ENCODE results near the gene KPNA3. TPM values are rescaled to one million over a fixed set of nuclear protein-coding genes. Genes with fewer than 3 reads are reported as not detected.

Gene KPNA3
- 10 to 100 TPM; 10.8 to 30.9 (median 23.9) TPM for total RNA-seq
- 10 to 100 TPM in 1 of 2 donors, 1 to 10 TPM in 1; 9.1 to 17.5 TPM for polyA plus RNA-seq
- long read RNA-seq, donor 1, full-length matches to known transcripts: 143 of 161 reads
- long read RNA-seq, donor 1, partial matches to known transcripts: 11 of 161 reads
- long read RNA-seq, donor 1, other reads (novel, unspliced or antisense): 7 of 161 reads
- long read RNA-seq, donor 2, full-length matches to known transcripts: 4 of 4 reads
- long read RNA-seq, donor 2, partial matches to known transcripts: 0 of 4 reads
- long read RNA-seq, donor 2, other reads (novel, unspliced or antisense): 0 of 4 reads
- long read RNA-seq, donor 3, full-length matches to known transcripts: 37 of 42 reads
- long read RNA-seq, donor 3, partial matches to known transcripts: 2 of 42 reads
- long read RNA-seq, donor 3, other reads (novel, unspliced or antisense): 3 of 42 reads

GRCh38 chr13:49792550-49793324 lies at the start of gene KPNA3:
Gene KPNA3, minus strand, starts transcription at chr13:49792682. Its CDS starts 176 bp downstream, at chr13:49792506.
- TF ChIP-seq CTCF (IDR thresholded peaks at IDR 0.05): peak in 1 of 3 donors; percentile 10
- no peak for TF ChIP-seq POLR2A (IDR thresholded peaks at IDR 0.05)
- Histone ChIP-seq H3K27ac (peak within 1 kb of the TSS; percentile 76 to 92), H3K9me3 (no peaks in the 10 kb centered on the region), H3K4me1 (ENCODE audit: insufficient read depth) (peaks cover 5% of the 10 kb centered on the region), H3K36me3 (no peaks in the 10 kb centered on the region), H3K4me3 (peak within 1 kb of the TSS; percentile 71), H3K27me3 (no peaks in the 10 kb centered on the region)
- intact Hi-C loops (cut with DNase I): loop anchor here in 2 of 4 donors (1.0 to 5.0 kb wide), 3 partner anchors 100 to 1090 kb away; partner anchors contain the start of gene EBPL (in 2 of the 2)
- DNase-seq: peak; percentile 94 to 98 (median 95)
- 0 to 1% (median 1%) methylated on average over 54 to 68 of the region's 71 CpGs for WGBS, 3 donors

- no peak overlapping the region for H3K27ac ChIP-seq
- H3K9me3 ChIP-seq: no peaks in the 10 kb centered on the region
- DNase-seq: no peak
- no peaks in the 10 kb centered on the region for H3K4me1 ChIP-seq (ENCODE audit: insufficient read depth)
- H3K27me3 ChIP-seq: no peaks in the 10 kb centered on the region
- WGBS, 3 donors: 54 to 74% (median 57%) methylated on average over 2 of the region's 2 CpGs
- intact Hi-C loops (cut with DNase I): loop anchor here in 3 of 4 donors (10.0 kb wide), 3 partner anchors 167 to 187 kb away; no protein-coding TSS in a partner anchor
- TF ChIP-seq EP300 (IDR thresholded peaks at IDR 0.05): no peak
- H3K36me3 ChIP-seq: no peaks in the 10 kb centered on the region
- H3K4me3 ChIP-seq: no peak overlapping the region
Measured at GRCh38 chr13:49841964-49842363, 49.5 kb upstream of the KPNA3 start.

- TF ChIP-seq EP300 (IDR thresholded peaks at IDR 0.05) (no peak), CTCF (IDR thresholded peaks at IDR 0.05) (no peak), POLR2A (IDR thresholded peaks at IDR 0.05) (no peak)
- intact Hi-C loops (cut with DNase I): loop anchor here in 3 of 4 donors (10.0 kb wide), 3 partner anchors 166 to 186 kb away; no protein-coding TSS in a partner anchor
Measured at GRCh38 chr13:49840675-49841074, 48.2 kb upstream of the KPNA3 start.

GRCh38 chr13:49840266-49840665 lies 47.8 kb upstream of the KPNA3 start:
- no peaks in the 10 kb centered on the region for H3K36me3 ChIP-seq
- intact Hi-C loops (cut with DNase I): loop anchor here in 3 of 4 donors (10.0 kb wide), 3 partner anchors 165 to 185 kb away; no protein-coding TSS in a partner anchor
- no peak for DNase-seq

More at GRCh38 chr13:49840675-49841074, 48.2 kb upstream of the KPNA3 start:
- Histone ChIP-seq H3K9me3 (no peaks in the 10 kb centered on the region), H3K27ac (no peak overlapping the region), H3K4me1 (ENCODE audit: insufficient read depth) (no peaks in the 10 kb centered on the region), H3K36me3 (no peaks in the 10 kb centered on the region), H3K4me3 (no peak overlapping the region), H3K27me3 (no peaks in the 10 kb centered on the region)
- 93 to 99% (median 96%) methylated on average over 3 of the region's 3 CpGs for WGBS, 3 donors
- no peak for DNase-seq

More at GRCh38 chr13:49840266-49840665, 47.8 kb upstream of the KPNA3 start:
- 79 to 88% (median 84%) methylated on average over 4 of the region's 4 CpGs for WGBS, 3 donors
- Histone ChIP-seq H3K9me3 (no peaks in the 10 kb centered on the region), H3K27me3 (no peaks in the 10 kb centered on the region), H3K27ac (no peak overlapping the region), H3K4me1 (ENCODE audit: insufficient read depth) (no peaks in the 10 kb centered on the region), H3K4me3 (no peak overlapping the region)
- TF ChIP-seq CTCF (IDR thresholded peaks at IDR 0.05): no peak

All from ovary (tissue), 10 donors.